IMR-90 (cell line): ENCODE results near the gene GCNA.

Experiments
- BHLHE40 ChIP-seq: fragments of 150-350 bp; IDR thresholded peaks from 2 replicates; pipeline ENCODE4 v1.6.1; 2016; ENCODE audit warnings: mild to moderate bottlenecking, low read depth, low read length
- CHD1 ChIP-seq: IDR thresholded peaks from 2 replicates; pipeline ENCODE4 v1.6.1; 2012; ENCODE audit warnings: low read depth, low read length, improper control_type of control experiment
- MAFK ChIP-seq: IDR thresholded peaks from 2 replicates; pipeline ENCODE4 v1.6.1; 2012; ENCODE audit warnings: low read depth, low read length, improper control_type of control experiment
- POLR2A ChIP-seq: IDR thresholded peaks from 2 replicates; pipeline ENCODE4 v1.6.1; 2012; ENCODE audit warnings: mild to moderate bottlenecking, low read depth, low read length
- RAD21 ChIP-seq: IDR thresholded peaks from 2 replicates; pipeline ENCODE4 v1.6.1; 2012; ENCODE audit warnings: low read length, improper control_type of control experiment
- RCOR1 ChIP-seq: IDR thresholded peaks from 2 replicates; pipeline ENCODE4 v1.6.1; 2012; ENCODE audit warnings: mild to moderate bottlenecking, low read length, improper control_type of control experiment; ENCODE audit not compliant: insufficient replicate concordance
- RFX5 ChIP-seq: IDR thresholded peaks from 2 replicates; pipeline ENCODE4 v1.8.0; 2012; ENCODE audit warnings: low read depth, mild to moderate bottlenecking, low read length, moderate library complexity
- SMC3 ChIP-seq: fragments of 150-350 bp; IDR thresholded peaks from 2 replicates; pipeline ENCODE4 v1.6.1; 2016; ENCODE audit warnings: low read depth, mild to moderate bottlenecking, antibody characterized with exemption, low read length, moderate library complexity
- TF ChIP-seq, protein P1 (sequence below): conservative IDR thresholded peaks from 2 replicates; pipeline ENCODE4 v1.5.1; 2012; ENCODE audit warnings: mild to moderate bottlenecking, low read depth, low read length, improper control_type of control experiment
- TF ChIP-seq, protein P2 (sequence below): fragments of 150-350 bp; IDR thresholded peaks from 2 replicates; pipeline ENCODE4 v1.6.1; 2017; ENCODE audit warnings: mild to moderate bottlenecking, antibody characterized with exemption, low read length, low read depth

DNA sequence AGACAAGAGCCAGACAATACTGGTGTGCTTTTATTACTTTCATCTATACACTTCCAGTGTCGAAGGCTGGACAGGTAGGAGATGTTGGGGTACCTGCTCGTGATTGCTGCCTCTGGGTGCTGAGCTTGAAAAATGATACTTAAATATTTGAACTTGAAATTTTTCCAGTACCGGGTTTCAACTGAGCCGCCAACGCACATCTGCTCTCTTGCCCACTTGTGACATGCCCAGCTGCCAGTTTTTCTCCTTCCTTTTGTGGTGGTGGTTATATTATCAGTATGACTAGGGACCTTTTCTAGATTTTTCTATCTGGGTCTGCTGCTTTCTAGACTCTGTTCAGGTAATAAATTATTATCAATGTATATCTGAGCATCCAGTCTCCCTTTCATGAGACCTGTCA lies 42.0 kb upstream of the GCNA start:
- TF ChIP-seq, protein P1, sequence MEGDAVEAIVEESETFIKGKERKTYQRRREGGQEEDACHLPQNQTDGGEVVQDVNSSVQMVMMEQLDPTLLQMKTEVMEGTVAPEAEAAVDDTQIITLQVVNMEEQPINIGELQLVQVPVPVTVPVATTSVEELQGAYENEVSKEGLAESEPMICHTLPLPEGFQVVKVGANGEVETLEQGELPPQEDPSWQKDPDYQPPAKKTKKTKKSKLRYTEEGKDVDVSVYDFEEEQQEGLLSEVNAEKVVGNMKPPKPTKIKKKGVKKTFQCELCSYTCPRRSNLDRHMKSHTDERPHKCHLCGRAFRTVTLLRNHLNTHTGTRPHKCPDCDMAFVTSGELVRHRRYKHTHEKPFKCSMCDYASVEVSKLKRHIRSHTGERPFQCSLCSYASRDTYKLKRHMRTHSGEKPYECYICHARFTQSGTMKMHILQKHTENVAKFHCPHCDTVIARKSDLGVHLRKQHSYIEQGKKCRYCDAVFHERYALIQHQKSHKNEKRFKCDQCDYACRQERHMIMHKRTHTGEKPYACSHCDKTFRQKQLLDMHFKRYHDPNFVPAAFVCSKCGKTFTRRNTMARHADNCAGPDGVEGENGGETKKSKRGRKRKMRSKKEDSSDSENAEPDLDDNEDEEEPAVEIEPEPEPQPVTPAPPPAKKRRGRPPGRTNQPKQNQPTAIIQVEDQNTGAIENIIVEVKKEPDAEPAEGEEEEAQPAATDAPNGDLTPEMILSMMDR: no peak
- TF ChIP-seq POLR2A: no peak
- no peak for TF ChIP-seq RAD21
- TF ChIP-seq MAFK: no peak
- no peak for TF ChIP-seq RFX5
- TF ChIP-seq, protein P2, sequence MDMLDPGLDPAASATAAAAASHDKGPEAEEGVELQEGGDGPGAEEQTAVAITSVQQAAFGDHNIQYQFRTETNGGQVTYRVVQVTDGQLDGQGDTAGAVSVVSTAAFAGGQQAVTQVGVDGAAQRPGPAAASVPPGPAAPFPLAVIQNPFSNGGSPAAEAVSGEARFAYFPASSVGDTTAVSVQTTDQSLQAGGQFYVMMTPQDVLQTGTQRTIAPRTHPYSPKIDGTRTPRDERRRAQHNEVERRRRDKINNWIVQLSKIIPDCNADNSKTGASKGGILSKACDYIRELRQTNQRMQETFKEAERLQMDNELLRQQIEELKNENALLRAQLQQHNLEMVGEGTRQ: no peak
- TF ChIP-seq CHD1: no peak
- no peak for TF ChIP-seq RCOR1
- no peak for TF ChIP-seq SMC3
- TF ChIP-seq BHLHE40: no peak
